ENCODE data around the gene PALD1.

DNA sequence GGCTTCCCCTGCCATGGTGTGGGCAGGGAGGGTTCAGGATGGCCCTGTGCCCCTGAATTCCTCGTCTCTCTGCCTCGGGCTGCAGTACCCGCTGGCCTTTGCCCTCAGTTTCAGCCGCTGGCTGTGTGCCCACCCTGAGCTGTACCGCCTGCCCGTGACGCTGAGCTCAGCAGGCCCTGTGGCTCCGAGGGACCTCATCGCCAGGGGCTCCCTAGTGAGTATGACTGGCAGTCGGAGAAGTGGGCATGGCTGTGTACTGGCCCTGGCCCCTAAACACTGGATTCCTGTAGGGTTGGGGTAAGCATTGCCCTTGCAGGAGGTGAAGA, 59.6 kb downstream of the PALD1 start:
- no peak for TF ChIP-seq POLR2AphosphoS5 (IDR thresholded peaks at IDR 0.05)
- TF ChIP-seq, protein P1, sequence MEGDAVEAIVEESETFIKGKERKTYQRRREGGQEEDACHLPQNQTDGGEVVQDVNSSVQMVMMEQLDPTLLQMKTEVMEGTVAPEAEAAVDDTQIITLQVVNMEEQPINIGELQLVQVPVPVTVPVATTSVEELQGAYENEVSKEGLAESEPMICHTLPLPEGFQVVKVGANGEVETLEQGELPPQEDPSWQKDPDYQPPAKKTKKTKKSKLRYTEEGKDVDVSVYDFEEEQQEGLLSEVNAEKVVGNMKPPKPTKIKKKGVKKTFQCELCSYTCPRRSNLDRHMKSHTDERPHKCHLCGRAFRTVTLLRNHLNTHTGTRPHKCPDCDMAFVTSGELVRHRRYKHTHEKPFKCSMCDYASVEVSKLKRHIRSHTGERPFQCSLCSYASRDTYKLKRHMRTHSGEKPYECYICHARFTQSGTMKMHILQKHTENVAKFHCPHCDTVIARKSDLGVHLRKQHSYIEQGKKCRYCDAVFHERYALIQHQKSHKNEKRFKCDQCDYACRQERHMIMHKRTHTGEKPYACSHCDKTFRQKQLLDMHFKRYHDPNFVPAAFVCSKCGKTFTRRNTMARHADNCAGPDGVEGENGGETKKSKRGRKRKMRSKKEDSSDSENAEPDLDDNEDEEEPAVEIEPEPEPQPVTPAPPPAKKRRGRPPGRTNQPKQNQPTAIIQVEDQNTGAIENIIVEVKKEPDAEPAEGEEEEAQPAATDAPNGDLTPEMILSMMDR (IDR thresholded peaks at IDR 0.05): no peak

Measured in sigmoid colon (tissue), 4 donors.